Spinal cord (tissue), 10 donors: ENCODE data around the gene SERTAD3. TPM values are rescaled to one million over a fixed set of nuclear protein-coding genes. Genes with fewer than 3 reads are reported as not detected.
"Not testable (repeated sequence)": the region's sequence is repeated elsewhere in the genome, so short reads cannot be mapped to it uniquely, and the experiment has no call there.

Experiments
- DNase-seq, 6 donors: peaks; one replicate each; pipeline versions ENCODE4 v3.0.0 to v3.0.0-alpha.2; 2013 to 2015; ENCODE audit warnings: low spot score in 6 of 6, low read depth in 4 of 6
- H3K27ac ChIP-seq: one replicate; pipeline ENCODE4 v1.5.1; 2013; ENCODE audit warnings: low read depth, low read length, control low read depth
- H3K27me3 ChIP-seq: one replicate; pipeline ENCODE4 v1.6.1; 2013; ENCODE audit warnings: low read length; ENCODE audit not compliant: control insufficient read depth, insufficient read depth
- H3K36me3 ChIP-seq: one replicate; pipeline ENCODE4 v1.6.1; 2013; ENCODE audit warnings: low read length; ENCODE audit not compliant: control insufficient read depth, insufficient read depth
- H3K4me1 ChIP-seq: one replicate; pipeline ENCODE4 v1.6.1; 2013; ENCODE audit warnings: low read length; ENCODE audit not compliant: control insufficient read depth, insufficient read depth
- H3K4me3 ChIP-seq: one replicate; pipeline ENCODE4 v1.5.1; 2013; ENCODE audit warnings: low read depth, low read length, control low read depth
- H3K9me3 ChIP-seq: one replicate; pipeline ENCODE4 v1.6.1; 2013; ENCODE audit warnings: low read length; ENCODE audit not compliant: control insufficient read depth, insufficient read depth
- WGBS: methylation state at CpG from one replicate; pipeline ENCODE4 v1.1.5; 2013; ENCODE audit warnings: missing lambda C conversion rate; ENCODE audit not compliant: insufficient coverage; 5-methylcytosine and 5-hydroxymethylcytosine counted together
- polyA plus RNA-seq, 2 donors: library from polyadenylated mRNA; unstranded; fragments of 120-200 nt; gene quantifications; one replicate each; pipeline ENCODE4 v1.2.1, GENCODE V29; 2013; ENCODE audit not compliant: insufficient read length in 2 of 2
- total RNA-seq, 2 donors: library from RNA; depleted of rRNA in 1 of 2; stranded (reverse); fragments of 120-200 nt in 1 of 2; fragments of >200 nt in 1 of 2; gene quantifications; one replicate each; pipeline versions ENCODE4 v1.2.3 to v1.2.4, GENCODE V29; 2013 to 2014
- donor health status: healthy.

SERTAD3 gene
- total and polyA plus RNA-seq, 4 donors = 13.3 to 35.4 (median 15.2) TPM

GRCh38 chr19:40412866-40413265 lies 31.3 kb downstream of the SERTAD3 start:
- WGBS = 69% methylated on average over 4 of the region's 4 CpGs
- no peaks in the 10 kb centered on the region for H3K9me3 ChIP-seq
- H3K4me3 ChIP-seq = peak overlapping the region; percentile 12
- no peaks in the 10 kb centered on the region for H3K36me3 ChIP-seq
- peak overlapping the region; percentile 61 for H3K27ac ChIP-seq
- peaks cover 37% of the 10 kb centered on the region for H3K4me1 ChIP-seq
- no peak for DNase-seq
- H3K27me3 ChIP-seq = no peaks in the 10 kb centered on the region

GRCh38 chr19:40411958-40412499 lies 32.1 kb downstream of the SERTAD3 start:
- H3K4me3 ChIP-seq = no peak overlapping the region
- H3K27me3 ChIP-seq = no peaks in the 10 kb centered on the region
- 65% methylated on average over 5 of the region's 8 CpGs for WGBS
- H3K27ac ChIP-seq = no peak overlapping the region
- H3K4me1 ChIP-seq = peaks cover 30% of the 10 kb centered on the region
- no peaks in the 10 kb centered on the region for H3K36me3 ChIP-seq
- DNase-seq = no peak
- H3K9me3 ChIP-seq = no peaks in the 10 kb centered on the region

GRCh38 chr19:40411125-40411842 lies 32.9 kb downstream of the SERTAD3 start:
- no peak for DNase-seq
- Histone ChIP-seq H3K9me3 (no peaks in the 10 kb centered on the region), H3K27ac (no peak overlapping the region), H3K4me1 (peaks cover 29% of the 10 kb centered on the region), H3K36me3 (no peaks in the 10 kb centered on the region), H3K4me3 (no peak overlapping the region), H3K27me3 (no peaks in the 10 kb centered on the region)
- 72% methylated on average over 16 of the region's 16 CpGs for WGBS

GRCh38 chr19:40410030-40410389 lies 34.1 kb downstream of the SERTAD3 start:
- Histone ChIP-seq H3K4me1 (peaks cover 28% of the 10 kb centered on the region), H3K4me3 (no peak overlapping the region), H3K27me3 (no peaks in the 10 kb centered on the region), H3K9me3 (no peaks in the 10 kb centered on the region), H3K27ac (no peak overlapping the region), H3K36me3 (no peaks in the 10 kb centered on the region)
- 38% methylated on average over 6 of the region's 9 CpGs for WGBS
- DNase-seq = no peak

- H3K36me3 ChIP-seq, H3K9me3 ChIP-seq, H3K27ac ChIP-seq, H3K27me3 ChIP-seq, H3K4me3 ChIP-seq, DNase-seq: not testable (repeated sequence)
- H3K4me1 ChIP-seq = peaks cover 21% of the 10 kb centered on the region
- WGBS = 95% methylated on average over 6 of the region's 8 CpGs
These were observed 35.6 kb downstream of the SERTAD3 start for GRCh38 chr19:40408598-40408925.

GRCh38 chr19:40407714-40408597 lies 36.2 kb downstream of the SERTAD3 start:
- peaks cover 15% of the 10 kb centered on the region for H3K4me1 ChIP-seq
- H3K27me3 ChIP-seq = no peaks in the 10 kb centered on the region
- no peaks in the 10 kb centered on the region for H3K9me3 ChIP-seq
- H3K36me3 ChIP-seq = no peaks in the 10 kb centered on the region
- no peak for DNase-seq
- no peak overlapping the region for H3K4me3 ChIP-seq
- no peak overlapping the region for H3K27ac ChIP-seq
- WGBS = 77% methylated on average over 21 of the region's 22 CpGs

GRCh38 chr19:40403262-40403984 lies 40.7 kb downstream of the SERTAD3 start:
- DNase-seq = peak in 4 of 6 donors; percentile 15 to 83 (median 62)
- Histone ChIP-seq H3K36me3 (no peaks in the 10 kb centered on the region), H3K27me3 (no peaks in the 10 kb centered on the region), H3K9me3 (no peaks in the 10 kb centered on the region), H3K4me1 (peaks cover 10% of the 10 kb centered on the region), H3K27ac (peak overlapping the region; percentile 92), H3K4me3 (peak overlapping the region; percentile 71)
- 0% methylated on average over 32 of the region's 41 CpGs for WGBS

- H3K4me3 ChIP-seq = no peak overlapping the region
- 63% methylated on average over 2 of the region's 3 CpGs for WGBS
These were observed 43.6 kb downstream of the SERTAD3 start for GRCh38 chr19:40400559-40400958.

GRCh38 chr19:40398417-40399131 lies 45.6 kb downstream of the SERTAD3 start:
- no peak overlapping the region for H3K27ac ChIP-seq
- 19% methylated on average over 49 of the region's 49 CpGs for WGBS
- peaks cover 7% of the 10 kb centered on the region for H3K4me1 ChIP-seq
- peak overlapping the region; percentile 6 for H3K4me3 ChIP-seq
- H3K9me3 ChIP-seq = no peaks in the 10 kb centered on the region
- peaks cover 2% of the 10 kb centered on the region for H3K27me3 ChIP-seq
- peak in 3 of 6 donors; percentile 6 to 81 (median 73) for DNase-seq
- H3K36me3 ChIP-seq = peaks cover 19% of the 10 kb centered on the region

More at GRCh38 chr19:40400559-40400958, 43.6 kb downstream of the SERTAD3 start:
- Histone ChIP-seq H3K9me3 (no peaks in the 10 kb centered on the region), H3K4me1 (peaks cover 13% of the 10 kb centered on the region), H3K27me3 (peaks cover 2% of the 10 kb centered on the region), H3K27ac (no peak overlapping the region), H3K36me3 (peaks cover 12% of the 10 kb centered on the region)
- DNase-seq = no peak
